Measurements from ENCODE around the gene MAP3K1. TPM values are rescaled to one million over a fixed set of nuclear protein-coding genes. Genes with fewer than 3 reads are reported as not detected.

Gene MAP3K1
- total and polyA plus RNA-seq, 12 donors: 4.9 to 26.1 (median 15.5) TPM

DNA sequence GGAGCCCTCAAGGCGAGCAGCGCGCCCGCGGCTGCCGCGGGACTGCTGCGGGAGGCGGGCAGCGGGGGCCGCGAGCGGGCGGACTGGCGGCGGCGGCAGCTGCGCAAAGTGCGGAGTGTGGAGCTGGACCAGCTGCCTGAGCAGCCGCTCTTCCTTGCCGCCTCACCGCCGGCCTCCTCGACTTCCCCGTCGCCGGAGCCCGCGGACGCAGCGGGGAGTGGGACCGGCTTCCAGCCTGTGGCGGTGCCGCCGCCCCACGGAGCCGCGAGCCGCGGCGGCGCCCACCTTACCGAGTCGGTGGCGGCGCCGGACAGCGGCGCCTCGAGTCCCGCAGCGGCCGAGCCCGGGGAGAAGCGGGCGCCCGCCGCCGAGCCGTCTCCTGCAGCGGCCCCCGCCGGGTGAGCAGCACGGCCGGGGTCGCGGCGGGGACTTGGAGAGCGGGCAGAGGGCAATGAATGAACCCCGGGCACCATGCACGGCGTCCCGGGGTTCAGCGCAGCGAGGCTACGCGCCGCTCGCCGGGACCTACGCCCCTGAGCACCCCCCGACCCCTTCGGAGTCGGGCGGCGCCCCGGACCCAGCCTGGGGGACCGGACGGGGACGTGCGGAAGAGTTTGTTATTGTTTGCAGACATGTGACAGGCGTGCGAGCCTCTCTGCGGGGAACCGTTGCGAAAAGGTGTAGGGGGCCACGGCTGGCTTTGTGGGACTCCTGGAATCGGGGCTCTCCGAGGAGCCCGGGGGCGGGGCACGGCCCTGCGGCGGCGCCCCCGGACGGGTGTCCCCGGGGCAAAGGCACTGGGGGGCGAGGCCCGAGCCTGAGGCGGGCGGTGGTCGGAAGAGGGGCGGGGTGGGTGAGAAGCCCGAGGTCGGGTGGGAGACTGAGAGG is 553 bp downstream of the MAP3K1 start:
- intact Hi-C loops (cut with DNase I): no loop called here
- H3K27ac ChIP-seq: peak overlapping the region; percentile 61 to 99 (median 94)
- TF ChIP-seq, protein P1, sequence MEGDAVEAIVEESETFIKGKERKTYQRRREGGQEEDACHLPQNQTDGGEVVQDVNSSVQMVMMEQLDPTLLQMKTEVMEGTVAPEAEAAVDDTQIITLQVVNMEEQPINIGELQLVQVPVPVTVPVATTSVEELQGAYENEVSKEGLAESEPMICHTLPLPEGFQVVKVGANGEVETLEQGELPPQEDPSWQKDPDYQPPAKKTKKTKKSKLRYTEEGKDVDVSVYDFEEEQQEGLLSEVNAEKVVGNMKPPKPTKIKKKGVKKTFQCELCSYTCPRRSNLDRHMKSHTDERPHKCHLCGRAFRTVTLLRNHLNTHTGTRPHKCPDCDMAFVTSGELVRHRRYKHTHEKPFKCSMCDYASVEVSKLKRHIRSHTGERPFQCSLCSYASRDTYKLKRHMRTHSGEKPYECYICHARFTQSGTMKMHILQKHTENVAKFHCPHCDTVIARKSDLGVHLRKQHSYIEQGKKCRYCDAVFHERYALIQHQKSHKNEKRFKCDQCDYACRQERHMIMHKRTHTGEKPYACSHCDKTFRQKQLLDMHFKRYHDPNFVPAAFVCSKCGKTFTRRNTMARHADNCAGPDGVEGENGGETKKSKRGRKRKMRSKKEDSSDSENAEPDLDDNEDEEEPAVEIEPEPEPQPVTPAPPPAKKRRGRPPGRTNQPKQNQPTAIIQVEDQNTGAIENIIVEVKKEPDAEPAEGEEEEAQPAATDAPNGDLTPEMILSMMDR (IDR thresholded peaks at IDR 0.05): peak in 1 of 6 experiments; percentile 6
- no peak for TF ChIP-seq POLR2A (IDR thresholded peaks at IDR 0.05)
- no peaks in the 10 kb centered on the region for H3K27me3 ChIP-seq
- no peaks in the 10 kb centered on the region for H3K36me3 ChIP-seq (replicated peaks in 1 of 2)
- no peaks in the 10 kb centered on the region for H3K9me3 ChIP-seq (replicated peaks in 1 of 3)
- peak overlapping the region; percentile 81 to 98 (median 93) for H3K4me3 ChIP-seq
- peaks cover 23 to 38% of the 10 kb centered on the region in 2 donors for H3K4me1 ChIP-seq (replicated peaks in 1 of 2)
- 0 to 1% (median 0%) methylated on average over 6 to 116 of the region's 116 CpGs; no CpG with 5 or more reads in 1 of the 4 donors for WGBS, 4 donors
- DNase-seq: peak in 6 of 7 donors; percentile 19 to 64 (median 47)

GRCh38 chr5:56816546-56817081 is 1.3 kb downstream of the MAP3K1 start:
- Histone ChIP-seq H3K27me3 (no peaks in the 10 kb centered on the region), H3K27ac (peak overlapping the region; percentile 61 to 99 (median 94)), H3K36me3 (replicated peaks in 1 of 2) (no peaks in the 10 kb centered on the region), H3K4me3 (peak overlapping the region; percentile 81 to 98 (median 93)), H3K4me1 (replicated peaks in 1 of 2) (peaks cover 23 to 41% of the 10 kb centered on the region in 2 donors), H3K9me3 (replicated peaks in 1 of 3) (no peaks in the 10 kb centered on the region)
- intact Hi-C loops (cut with DNase I): no loop called here
- TF ChIP-seq POLR2A (IDR thresholded peaks at IDR 0.05): peak in 1 of 2 donors; percentile 59
- TF ChIP-seq, protein P1 (IDR thresholded peaks at IDR 0.05): no peak
- DNase-seq: peak; percentile 53 to 73 (median 65)
- 0 to 2% (median 0%) methylated on average over 10 to 43 of the region's 43 CpGs for WGBS, 4 donors

DNA sequence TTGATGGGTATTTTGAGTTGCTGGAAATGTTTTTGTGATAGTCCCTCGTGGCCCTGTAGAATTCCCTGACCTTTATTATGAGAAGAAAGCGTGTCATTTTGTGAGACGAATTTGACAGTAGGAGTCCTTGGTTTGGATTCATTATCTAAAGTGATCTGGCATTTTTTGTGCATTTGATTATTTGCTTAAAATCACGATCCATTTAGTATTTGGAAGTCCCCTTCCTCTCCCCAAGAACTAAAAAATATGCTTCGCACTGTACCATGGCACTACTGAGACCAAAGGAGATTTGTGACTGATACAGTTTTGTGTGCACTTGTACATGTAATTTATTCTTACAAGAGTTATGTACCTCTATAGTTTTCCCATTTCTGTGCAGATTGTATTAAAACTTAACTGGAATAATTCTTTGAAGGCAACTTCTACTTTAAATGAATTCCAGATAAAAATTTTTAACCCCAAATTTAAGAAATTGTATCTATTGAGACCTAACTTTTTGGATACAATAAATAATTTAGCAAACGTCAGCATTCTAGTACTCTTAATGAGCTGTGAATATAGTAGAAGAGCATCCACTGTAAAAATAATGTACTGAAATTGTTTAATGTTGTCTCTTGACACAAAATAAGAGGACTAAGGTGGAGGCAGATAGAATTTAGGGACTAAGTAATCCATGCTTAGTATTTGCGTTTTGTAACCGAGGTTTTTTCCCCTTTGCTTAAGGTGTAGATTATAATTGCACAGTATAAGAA is 2.1 kb downstream of the MAP3K1 start:
- TF ChIP-seq POLR2A (IDR thresholded peaks at IDR 0.05): no peak
- TF ChIP-seq, protein P1 (IDR thresholded peaks at IDR 0.05): no peak
- no peak for DNase-seq
- intact Hi-C loops (cut with DNase I): no loop called here
- H3K36me3 ChIP-seq (replicated peaks in 1 of 2): no peaks in the 10 kb centered on the region
- H3K27me3 ChIP-seq: no peaks in the 10 kb centered on the region
- H3K9me3 ChIP-seq (replicated peaks in 1 of 3): no peaks in the 10 kb centered on the region
- 17 to 22% (median 19%) methylated on average over 8 of the region's 8 CpGs for WGBS, 4 donors
- peak overlapping the region in 1 of 4 donors; percentile 98 for H3K4me3 ChIP-seq
- H3K27ac ChIP-seq: peak overlapping the region; percentile 61 to 99 (median 94)
- H3K4me1 ChIP-seq (replicated peaks in 1 of 2): peaks cover 23 to 41% of the 10 kb centered on the region in 2 donors

Measured in adrenal gland (tissue), 12 donors.